ENCODE data around the gene HOXC6. TPM values are rescaled to one million over a fixed set of nuclear protein-coding genes. Genes with fewer than 3 reads are reported as not detected.
A peak's percentile ranks its signal among the peaks of the same experiment; 100 is the strongest.

The HOXC6 gene
- total and polyA plus RNA-seq, 2 of the 8 experiments (the other 6 are each of a cell fraction or from before 2014, with no cell fraction given): not detected

- Histone ChIP-seq H3K18ac (ENCODE audit: extremely low read depth, low read length) (no peak overlapping the region), H3K4me1 (replicated peaks in 1 of 4; ENCODE audit: control insufficient read depth in 3 of 4, insufficient read depth in 4 of 4, low read length in 3 of 4) (peaks cover 0 to 15% (median 3%) of the 10 kb centered on the region in 4 experiments; a peak in 5 of 7 replicates), H2BK12ac (ENCODE audit: low read depth, low read length) (no peak overlapping the region), H4K5ac (ENCODE audit: insufficient read length, low read depth, low read length) (no peak overlapping the region), H2BK5ac (ENCODE audit: low read depth, low read length) (no peak overlapping the region), H3K4me3 (ENCODE audit: extremely low read depth in 1 of 4, insufficient read depth in 2 of 4, low read depth in 3 of 4, low read length in 4 of 4) (no peak overlapping the region), H3K56ac (replicated peaks; ENCODE audit: insufficient read length, low read depth, low read length) (no peak overlapping the region), H3K36me3 (ENCODE audit: control insufficient read depth in 2 of 4, insufficient read depth in 4 of 4, low read length in 3 of 4) (peaks cover 0 to 12% (median 0%) of the 10 kb centered on the region in 4 experiments; a peak in 1 of 8 replicates), H2BK15ac (ENCODE audit: low read length) (no peak overlapping the region), H2BK120ac (replicated peaks; ENCODE audit: low read depth, low read length) (no peak overlapping the region), H3K27ac (ENCODE audit: low read depth, low read length) (no peak overlapping the region), H3K9me3 (ENCODE audit: insufficient read depth in 2 of 2, low read depth in 1 of 2, low read length in 1 of 2) (peaks cover 0 to 4% of the 10 kb centered on the region in 2 experiments; a peak in 1 of 4 replicates), H3K23me2 (ENCODE audit: low read depth, low read length) (peaks cover 2% of the 10 kb centered on the region; the same call in 1 of the 2 replicates), H3K4me2 (ENCODE audit: insufficient read depth in 1 of 2, low read depth in 2 of 2, low read length in 2 of 2) (no peak overlapping the region), H3K9ac (replicated peaks in 1 of 4; ENCODE audit: extremely low read depth in 1 of 4, low read depth in 3 of 4, low read length in 3 of 4) (no peak overlapping the region), H3K79me1 (ENCODE audit: low read depth, low read length) (no peaks in the 10 kb centered on the region), H2BK20ac (ENCODE audit: low read length) (no peak overlapping the region), H2AFZ (ENCODE audit: low read length) (no peak overlapping the region), H3K14ac (ENCODE audit: insufficient read length) (no peak overlapping the region), H4K20me1 (replicated peaks in 1 of 2; ENCODE audit: control insufficient read depth in 1 of 2, insufficient read depth in 2 of 2, low read length in 2 of 2) (peaks cover 27 to 34% of the 10 kb centered on the region in 2 experiments), H4K91ac (replicated peaks; ENCODE audit: insufficient read length, low read length) (no peak overlapping the region), H3K27me3 (replicated peaks in 1 of 4; ENCODE audit: control insufficient read depth in 3 of 4, extremely low read depth in 1 of 4, insufficient read depth in 3 of 4, low read length in 3 of 4) (peaks cover 97 to 100% (median 100%) of the 10 kb centered on the region in 4 experiments), H3K4ac (replicated peaks; ENCODE audit: insufficient read length, low read depth, low read length) (no peak overlapping the region), H4K8ac (ENCODE audit: extremely low read depth, insufficient read depth, low read length) (no peak overlapping the region), H3K23ac (ENCODE audit: insufficient read length) (no peak overlapping the region), H2AK5ac (ENCODE audit: low read depth, low read length) (peak overlapping the region; percentile 34; the same call in 1 of the 2 replicates), H3K79me2 (ENCODE audit: control insufficient read depth in 1 of 2, insufficient read depth in 2 of 2, low read length in 2 of 2) (no peaks in the 10 kb centered on the region)
- ChIA-PET POLR2A (ENCODE audit: partially characterized antibody) (no interaction called here), CTCF (ENCODE audit: partially characterized antibody) (interaction anchor here (0.7 to 4.3 kb wide), 12 partner anchors 8 to 249 kb away, joined by 3 to 30 read pairs (median 5); partner anchors contain the start of genes HOXC10, HOXC11 and HOXC5)
- DNase-seq (ENCODE audit: low read depth in 1 of 2, low spot score in 2 of 2): no peak
- TF ChIP-seq GTF2F1 (IDR thresholded peaks at IDR 0.05; ENCODE audit: borderline replicate concordance, low read depth, low read length) (no peak), RNF2 (IDR thresholded peaks at IDR 0.05; ENCODE audit: borderline replicate concordance, low read depth, low read length, missing control alignments, poor library complexity, severe bottlenecking) (peak; percentile 68)
- WGBS, 2 experiments (ENCODE audit: extremely low coverage in 1 of 2, insufficient coverage in 1 of 2, insufficient read length in 1 of 2, insufficient replicate concordance in 2 of 2, low coverage in 1 of 2, low lambda C conversion rate in 2 of 2, missing lambda C conversion rate in 1 of 2): 44% methylated on average over 7 of the region's 7 CpGs; no CpG with 5 or more reads in 1 of the 2 experiments
- no peak for FAIRE-seq
Observed at GRCh38 chr12:53992377-53992889, 35.8 kb upstream of the HOXC6 start.

All from H1 (cell line).